GM12878 (cell line): ENCODE measurements around the gene C1orf141. TPM values are rescaled to one million over a fixed set of nuclear protein-coding genes. Genes with fewer than 3 reads are reported as not detected.
A peak's percentile ranks its signal among the peaks of the same experiment; 100 is the strongest.

Source experiments
- ATAC-seq: fragments of 200-7000 bp; cut with Tn5 transposase; 3 replicates; pipeline ENCODE4 v1.9.1; 2020; ENCODE audit warnings: mild to moderate bottlenecking, moderate library complexity
- Bru-seq: library from RNA; stranded (reverse); fragments of 400-500 nt; gene quantifications from one replicate; lab custom pipeline; 2021; lab: Mats Ljungman, UMichigan
- BruChase-seq, 2 experiments: library from RNA; stranded (reverse); fragments of 400-500 nt; gene quantifications; one replicate each; lab custom pipeline; 2021; lab: Mats Ljungman, UMichigan
- BruUV-seq: library from RNA; stranded (reverse); fragments of 400-500 nt; replicated peaks from 2 replicates; lab custom pipeline; 2021; lab: Mats Ljungman, UMichigan
- CTCF ChIA-PET: fragments of 300-600 bp; sonication (Branson Sonifier 250); formaldehyde crosslinking; extraction: SDS; loops from one replicate; lab custom pipeline; 2021; ENCODE audit warnings: inconsistent platforms; lab: Yijun Ruan, JAX
- POLR2A ChIA-PET: fragments of 350-600 bp; formaldehyde crosslinking; extraction: SDS; loops from one replicate; lab custom pipeline; 2021; ENCODE audit warnings: inconsistent platforms; lab: Charles Lee
- RAD21 ChIA-PET: fragments of 300-600 bp; sonication (Branson Sonifier 250); formaldehyde crosslinking; loops from one replicate; lab custom pipeline; 2023; ENCODE audit warnings: antibody characterized with exemption; ENCODE audit not compliant: unreplicated experiment; lab: Charles Lee
- SMC1A ChIA-PET: fragments of 300-600 bp; sonication (Branson Sonifier 250); formaldehyde crosslinking; loops from one replicate; lab custom pipeline; 2023; ENCODE audit not compliant: unreplicated experiment, uncharacterized antibody; lab: Charles Lee
- DNase-seq: peaks from one replicate; pipeline ENCODE4 v3.0.0-alpha.2; 2011; ENCODE audit warnings: low read depth, low spot score
- FAIRE-seq: peaks from 3 replicates; lab custom pipeline; 2011; peaks lifted over from hg19 to GRCh38; lab: Jason Lieb, UNC
- H2AFZ ChIP-seq: 2 replicates; pipeline ENCODE4 v1.6.0; 2011; ENCODE audit warnings: low read depth, low read length, control low read depth; ENCODE audit not compliant: control insufficient read depth
- H3K27ac ChIP-seq: 2 replicates; pipeline ENCODE4 v1.5.1; 2011; ENCODE audit warnings: control low read depth; ENCODE audit not compliant: control insufficient read depth, insufficient read depth
- H3K27me3 ChIP-seq, 2 experiments: replicated peaks in 1 of 2; 2 replicates each; pipeline versions ENCODE4 v1.6.0 to v1.6.1; 2011; ENCODE audit warnings: low read length in 1 of 2; ENCODE audit not compliant: control insufficient read depth in 2 of 2, insufficient read depth in 2 of 2
- H3K36me3 ChIP-seq, 2 experiments: 2 replicates each; pipeline ENCODE4 v1.5.1; 2011; ENCODE audit warnings: low read length in 1 of 2; ENCODE audit not compliant: control insufficient read depth in 2 of 2, insufficient read depth in 2 of 2
- H3K4me1 ChIP-seq: 2 replicates; pipeline ENCODE4 v1.6.1; 2011; ENCODE audit warnings: mild to moderate bottlenecking, low read length, moderate library complexity, mixed read lengths; ENCODE audit not compliant: control insufficient read depth, insufficient read depth
- H3K4me2 ChIP-seq: 2 replicates; pipeline ENCODE4 v1.6.0; 2011; ENCODE audit warnings: control low read depth; ENCODE audit not compliant: control insufficient read depth, insufficient read depth
- H3K4me3 ChIP-seq: fragments of 200-600 bp; sonication (generic); 2 replicates; pipeline ENCODE4 v1.5.1; 2016
- H3K79me2 ChIP-seq: 2 replicates; pipeline ENCODE4 v1.6.0; 2011; ENCODE audit warnings: low read length; ENCODE audit not compliant: control insufficient read depth, insufficient read depth
- H3K9ac ChIP-seq: 2 replicates; pipeline ENCODE4 v1.8.0; 2011; ENCODE audit warnings: low read length, control low read depth, mixed read lengths; ENCODE audit not compliant: control insufficient read depth, insufficient read depth
- H3K9me3 ChIP-seq: replicated peaks from 3 replicates; pipeline ENCODE4 v1.5.1; 2011; ENCODE audit warnings: mild to moderate bottlenecking, low read length; ENCODE audit not compliant: control insufficient read depth, insufficient read depth
- H4K20me1 ChIP-seq: 2 replicates; pipeline ENCODE4 v1.6.0; 2011; ENCODE audit not compliant: control insufficient read depth, insufficient read depth
- BACH1 ChIP-seq: fragments of 450-650 bp; IDR thresholded peaks from 2 replicates; pipeline ENCODE4 v1.6.1; 2017; ENCODE audit warnings: mild to moderate bottlenecking, borderline replicate concordance
- HDAC6 ChIP-seq: fragments of 200-600 bp; sonication (generic); IDR thresholded peaks from one replicate; pipeline ENCODE4 v1.8.0; 2017; ENCODE audit warnings: antibody characterized with exemption; ENCODE audit not compliant: unreplicated experiment
- MTA3 ChIP-seq: IDR thresholded peaks from 2 replicates; pipeline ENCODE4 v1.6.1; 2012; ENCODE audit warnings: low read length, inconsistent platforms, borderline replicate concordance
- PAX5 ChIP-seq: IDR thresholded peaks from 2 replicates; pipeline ENCODE4 v1.6.1; 2011; ENCODE audit warnings: low read depth, low read length, borderline replicate concordance
- POLR2AphosphoS5 ChIP-seq: IDR thresholded peaks from 2 replicates; pipeline ENCODE4 v1.6.1; 2011; ENCODE audit warnings: mild to moderate bottlenecking, low read length, inconsistent platforms
- TCF7 ChIP-seq: IDR thresholded peaks from 2 replicates; pipeline ENCODE4 v1.6.1; 2014; ENCODE audit warnings: antibody characterized with exemption, borderline replicate concordance
- YBX1 ChIP-seq: fragments of 450-650 bp; IDR thresholded peaks from 2 replicates; pipeline ENCODE4 v1.6.1; 2016; ENCODE audit warnings: antibody characterized with exemption
- WGBS: methylation state at CpG from one replicate; pipeline ENCODE4 v1.1.6; 2016; ENCODE audit warnings: low lambda C conversion rate; ENCODE audit not compliant: insufficient replicate concordance, insufficient coverage; ENCODE audit errors: missing lambda C conversion rate; 5-methylcytosine and 5-hydroxymethylcytosine counted together
- in situ Hi-C: fragments of 300-500 bp; cut with MboI; formaldehyde crosslinking; loops from 9 replicates; pipeline ENCODE4 v1.14.3; 2018; ENCODE audit warnings: mixed read lengths
- intact Hi-C: fragments of 100-400 bp; cut with micrococcal nuclease; formaldehyde crosslinking; loops from one replicate; pipeline ENCODE4 v1.14.2; 2022; ENCODE audit not compliant: unreplicated experiment
- long read RNA-seq, 2 experiments: library from polyadenylated mRNA; unstranded; transcript quantifications; one replicate each; pipeline ENCODE4 v2.0.0, GENCODE V29; 2019 to 2020
- polyA minus RNA-seq, 3 experiments: library from RNA; depleted of rRNA, polyadenylated mRNA; stranded (reverse); fragments of >200 nt; gene quantifications; 2 replicates each; pipeline ENCODE4 v1.2.3, GENCODE V29; 2011
- polyA plus RNA-seq, 11 experiments: library from polyadenylated mRNA; depleted of rRNA in 4 of 11; unstranded in 6 of 11; stranded (reverse) in 5 of 11; fragments of >200 nt; fragmentation: Nextera tagmentation in 4 of 11; fragmentation: Illumina TruSeq in 1 of 11; extraction: Ambion mirVana in 4 of 11; extraction: Trizol in 1 of 11; gene quantifications; 1 replicate in 1 of 11; 2 replicates in 10 of 11; pipeline versions ENCODE4 v1.2.1 to v1.2.3, GENCODE V29; 2011 to 2016; ENCODE audit warnings: inconsistent platforms in 2 of 11, missing spikeins in 2 of 11, low read depth in 1 of 11
- total RNA-seq, 4 experiments: library from RNA; depleted of rRNA in 3 of 4; stranded (reverse); fragments of >200 nt in 3 of 4; fragmentation: Illumina TruSeq in 1 of 4; extraction: Trizol in 1 of 4; gene quantifications; 2 replicates each; pipeline versions ENCODE4 v1.2.1 to v1.2.3, GENCODE V29; 2013 to 2021
- TF ChIP-seq, protein P1 (sequence below): IDR thresholded peaks from 2 replicates; pipeline ENCODE4 v1.6.1; 2011; ENCODE audit warnings: borderline replicate concordance, low read depth, mild to moderate bottlenecking, moderate library complexity, mixed read lengths, low read length; ENCODE audit not compliant: insufficient read depth; ENCODE audit errors: extremely low read length
- TF ChIP-seq, protein P2 (sequence below): fragments of 450-650 bp; formaldehyde crosslinking; IDR thresholded peaks from 2 replicates; pipeline ENCODE4 v1.4.0; 2020; ENCODE audit warnings: mild to moderate bottlenecking, moderate library complexity
- TF ChIP-seq, protein P3 (sequence below): fragments of 450-650 bp; IDR thresholded peaks from 2 replicates; pipeline ENCODE4 v1.6.1; 2018; ENCODE audit warnings: borderline replicate concordance, mild to moderate bottlenecking; ENCODE audit not compliant: partially characterized antibody
- TF ChIP-seq, protein P4 (sequence below): IDR thresholded peaks from 2 replicates; pipeline ENCODE4 v1.6.1; 2011; ENCODE audit warnings: low read depth, low read length, improper control_type of control experiment, borderline replicate concordance

The C1orf141 gene
- not detected in 2 replicates for total RNA-seq (2013; cell fraction: nucleolus; rRNA removed)
- total RNA-seq (2014; rRNA removed): not detected in 2 replicates
- not detected in 2 replicates for total RNA-seq (2014; rRNA removed; fragmentation: Illumina TruSeq; extraction: Trizol)
- not detected in 2 replicates for total RNA-seq (2021)
- polyA plus RNA-seq (2011; ENCODE audit: low read depth): not detected
- polyA plus RNA-seq (2011; rRNA removed): not detected in 2 replicates
- polyA plus RNA-seq (2011; cell fraction: cytosol; rRNA removed): not detected in 2 replicates
- not detected in 2 replicates for polyA plus RNA-seq (2011; cell fraction: nucleus; rRNA removed)
- not detected in 2 replicates for polyA plus RNA-seq (2012)
- not detected in 2 replicates for polyA plus RNA-seq (2014; fragmentation: Illumina TruSeq; extraction: Trizol)
- polyA plus RNA-seq (2014; fragmentation: Nextera tagmentation; extraction: Ambion mirVana): not detected
- polyA plus RNA-seq (2014; rRNA removed): not detected in 2 replicates
- not detected for polyA plus RNA-seq (2016; fragmentation: Nextera tagmentation; extraction: Ambion mirVana)
- polyA minus RNA-seq (2011; rRNA and poly(A)+ RNA removed): not detected in 2 replicates
- not detected in 2 replicates for polyA minus RNA-seq (2011; cell fraction: cytosol; rRNA and poly(A)+ RNA removed)
- not detected in 2 replicates for polyA minus RNA-seq (2011; cell fraction: nucleus; rRNA and poly(A)+ RNA removed)
- Bru-seq, nascent RNA: percentile 14 among the genes with signal in this experiment
- BruChase-seq, experiment 1, labeled RNA remaining after a 6-hour chase: percentile 5 among the genes with signal in this experiment
- BruChase-seq, experiment 2, labeled RNA remaining after a 2-hour chase: percentile 2 among the genes with signal in this experiment
- long read RNA-seq, experiment 1: 0 reads
- long read RNA-seq, experiment 2, partial matches to known transcripts: 0 of 5 reads
- long read RNA-seq, experiment 2, other reads (novel, unspliced or antisense): 5 of 5 reads

DNA sequence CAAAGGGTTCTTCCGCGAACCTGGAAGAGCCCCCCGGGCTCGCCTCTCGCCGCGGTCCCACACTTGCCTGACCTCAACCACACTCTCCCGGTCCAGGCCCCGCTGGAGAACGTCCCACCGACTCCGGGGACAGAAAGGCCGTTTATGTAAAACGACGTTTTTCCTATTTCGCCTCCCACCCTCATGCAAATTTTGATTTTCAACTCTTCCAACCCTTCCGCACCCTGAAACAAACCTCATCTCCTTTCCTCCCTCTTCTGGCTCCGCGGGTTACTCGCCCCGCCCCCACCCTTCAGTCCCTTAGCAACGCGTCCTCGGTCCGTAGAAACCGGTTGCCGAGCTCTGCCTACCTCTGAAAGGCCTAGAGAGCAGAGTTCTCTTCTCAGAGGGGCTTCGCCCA, at the start of gene C1orf141:
Gene C1orf141 (minus strand): TSS at position 276 of the 400 bp plus-strand sequence. CDS start 7,730 bp downstream, outside the sequence.
- in situ Hi-C loops (no loop called here), intact Hi-C loops (no loop called here)
- Histone ChIP-seq H3K79me2 (no peaks in the 10 kb centered on the region), H3K9ac (no peak within 1 kb of the TSS), H3K36me3 (no peaks in the 10 kb centered on the region), H3K4me3 (no peak within 1 kb of the TSS; the same call in 1 of the 2 replicates), H3K9me3 (no peaks in the 10 kb centered on the region), H4K20me1 (no peaks in the 10 kb centered on the region; the same call in 1 of the 2 replicates), H3K27me3 (0 out of 4 replicates have a peak, but pooled peaks cover 0 to 2% of the 10 kb centered on the region in 2 experiments), H3K4me1 (no peaks in the 10 kb centered on the region), H3K27ac (no peak within 1 kb of the TSS), H3K4me2 (peak within 1 kb of the TSS; percentile 41; the same call in 1 of the 2 replicates), H2AFZ (peak within 1 kb of the TSS; percentile 5)
- 4% methylated on average over 28 of the region's 28 CpGs for WGBS
- no peak for ATAC-seq
- DNase-seq: no peak
- SMC1A ChIA-PET: no interaction called here
- CTCF ChIA-PET: interaction anchor here (0.5 to 5.4 kb wide), 3 partner anchors 18 to 89 kb away, joined by 3 to 46 read pairs (median 3); no protein-coding TSS in a partner anchor
- POLR2A ChIA-PET: no interaction called here
- no TSS peak for BruUV-seq
- RAD21 ChIA-PET: no interaction called here
- FAIRE-seq: no peak
- TF ChIP-seq TCF7 (no peak), MTA3 (no peak), YBX1 (no peak), POLR2AphosphoS5 (no peak), HDAC6 (no peak), BACH1 (no peak), PAX5 (no peak)
- TF ChIP-seq, protein P1, sequence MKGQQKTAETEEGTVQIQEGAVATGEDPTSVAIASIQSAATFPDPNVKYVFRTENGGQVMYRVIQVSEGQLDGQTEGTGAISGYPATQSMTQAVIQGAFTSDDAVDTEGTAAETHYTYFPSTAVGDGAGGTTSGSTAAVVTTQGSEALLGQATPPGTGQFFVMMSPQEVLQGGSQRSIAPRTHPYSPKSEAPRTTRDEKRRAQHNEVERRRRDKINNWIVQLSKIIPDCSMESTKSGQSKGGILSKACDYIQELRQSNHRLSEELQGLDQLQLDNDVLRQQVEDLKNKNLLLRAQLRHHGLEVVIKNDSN: no peak
- TF ChIP-seq, protein P2, sequence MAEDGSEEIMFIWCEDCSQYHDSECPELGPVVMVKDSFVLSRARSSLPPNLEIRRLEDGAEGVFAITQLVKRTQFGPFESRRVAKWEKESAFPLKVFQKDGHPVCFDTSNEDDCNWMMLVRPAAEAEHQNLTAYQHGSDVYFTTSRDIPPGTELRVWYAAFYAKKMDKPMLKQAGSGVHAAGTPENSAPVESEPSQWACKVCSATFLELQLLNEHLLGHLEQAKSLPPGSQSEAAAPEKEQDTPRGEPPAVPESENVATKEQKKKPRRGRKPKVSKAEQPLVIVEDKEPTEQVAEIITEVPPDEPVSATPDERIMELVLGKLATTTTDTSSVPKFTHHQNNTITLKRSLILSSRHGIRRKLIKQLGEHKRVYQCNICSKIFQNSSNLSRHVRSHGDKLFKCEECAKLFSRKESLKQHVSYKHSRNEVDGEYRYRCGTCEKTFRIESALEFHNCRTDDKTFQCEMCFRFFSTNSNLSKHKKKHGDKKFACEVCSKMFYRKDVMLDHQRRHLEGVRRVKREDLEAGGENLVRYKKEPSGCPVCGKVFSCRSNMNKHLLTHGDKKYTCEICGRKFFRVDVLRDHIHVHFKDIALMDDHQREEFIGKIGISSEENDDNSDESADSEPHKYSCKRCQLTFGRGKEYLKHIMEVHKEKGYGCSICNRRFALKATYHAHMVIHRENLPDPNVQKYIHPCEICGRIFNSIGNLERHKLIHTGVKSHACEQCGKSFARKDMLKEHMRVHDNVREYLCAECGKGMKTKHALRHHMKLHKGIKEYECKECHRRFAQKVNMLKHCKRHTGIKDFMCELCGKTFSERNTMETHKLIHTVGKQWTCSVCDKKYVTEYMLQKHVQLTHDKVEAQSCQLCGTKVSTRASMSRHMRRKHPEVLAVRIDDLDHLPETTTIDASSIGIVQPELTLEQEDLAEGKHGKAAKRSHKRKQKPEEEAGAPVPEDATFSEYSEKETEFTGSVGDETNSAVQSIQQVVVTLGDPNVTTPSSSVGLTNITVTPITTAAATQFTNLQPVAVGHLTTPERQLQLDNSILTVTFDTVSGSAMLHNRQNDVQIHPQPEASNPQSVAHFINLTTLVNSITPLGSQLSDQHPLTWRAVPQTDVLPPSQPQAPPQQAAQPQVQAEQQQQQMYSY: no peak
- TF ChIP-seq, protein P3, sequence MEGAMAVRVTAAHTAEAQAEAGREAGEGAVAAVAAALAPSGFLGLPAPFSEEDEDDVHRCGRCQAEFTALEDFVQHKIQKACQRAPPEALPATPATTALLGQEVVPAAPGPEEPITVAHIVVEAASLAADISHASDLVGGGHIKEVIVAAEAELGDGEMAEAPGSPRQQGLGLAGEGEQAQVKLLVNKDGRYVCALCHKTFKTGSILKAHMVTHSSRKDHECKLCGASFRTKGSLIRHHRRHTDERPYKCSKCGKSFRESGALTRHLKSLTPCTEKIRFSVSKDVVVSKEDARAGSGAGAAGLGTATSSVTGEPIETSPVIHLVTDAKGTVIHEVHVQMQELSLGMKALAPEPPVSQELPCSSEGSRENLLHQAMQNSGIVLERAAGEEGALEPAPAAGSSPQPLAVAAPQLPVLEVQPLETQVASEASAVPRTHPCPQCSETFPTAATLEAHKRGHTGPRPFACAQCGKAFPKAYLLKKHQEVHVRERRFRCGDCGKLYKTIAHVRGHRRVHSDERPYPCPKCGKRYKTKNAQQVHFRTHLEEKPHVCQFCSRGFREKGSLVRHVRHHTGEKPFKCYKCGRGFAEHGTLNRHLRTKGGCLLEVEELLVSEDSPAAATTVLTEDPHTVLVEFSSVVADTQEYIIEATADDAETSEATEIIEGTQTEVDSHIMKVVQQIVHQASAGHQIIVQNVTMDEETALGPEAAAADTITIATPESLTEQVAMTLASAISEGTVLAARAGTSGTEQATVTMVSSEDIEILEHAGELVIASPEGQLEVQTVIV: no peak
- TF ChIP-seq, protein P4, sequence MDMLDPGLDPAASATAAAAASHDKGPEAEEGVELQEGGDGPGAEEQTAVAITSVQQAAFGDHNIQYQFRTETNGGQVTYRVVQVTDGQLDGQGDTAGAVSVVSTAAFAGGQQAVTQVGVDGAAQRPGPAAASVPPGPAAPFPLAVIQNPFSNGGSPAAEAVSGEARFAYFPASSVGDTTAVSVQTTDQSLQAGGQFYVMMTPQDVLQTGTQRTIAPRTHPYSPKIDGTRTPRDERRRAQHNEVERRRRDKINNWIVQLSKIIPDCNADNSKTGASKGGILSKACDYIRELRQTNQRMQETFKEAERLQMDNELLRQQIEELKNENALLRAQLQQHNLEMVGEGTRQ: no peak
